B cell (primary cell): Measurements from ENCODE around the gene AASDHPPT. TPM values are rescaled to one million over a fixed set of nuclear protein-coding genes. Genes with fewer than 3 reads are reported as not detected.

Experiments
- ATAC-seq: fragments of 200-7000 bp; cut with Tn5 transposase; one replicate; pipeline ENCODE4 v1.10.0; 2021; ENCODE audit warnings: low read depth, mild to moderate bottlenecking, moderate number of reproducible peaks, moderate library complexity
- CTCF ChIA-PET: fragments of 350-600 bp; sonication (Branson Sonifier 250); formaldehyde crosslinking; loops from one replicate; lab custom pipeline; 2021; ENCODE audit warnings: antibody characterized with exemption, inconsistent platforms; lab: Charles Lee
- POLR2A ChIA-PET: fragments of 350-600 bp; sonication (Branson Sonifier 250); formaldehyde crosslinking; loops from one replicate; lab custom pipeline; 2021; ENCODE audit warnings: antibody characterized with exemption; lab: Charles Lee
- DNase-seq: peaks from one replicate; pipeline ENCODE4 v3.0.0; 2013
- H2AFZ ChIP-seq: 2 replicates; pipeline ENCODE4 v1.6.1; 2012; ENCODE audit warnings: mild to moderate bottlenecking, low read depth, low read length; ENCODE audit not compliant: insufficient read depth, poor library complexity, severe bottlenecking
- H3K27ac ChIP-seq, 2 donors: 1 replicate in 1 of 2; 2 replicates in 1 of 2; pipeline ENCODE4 v1.5.1; 2012 to 2013; ENCODE audit warnings: low read length in 2 of 2, mild to moderate bottlenecking in 2 of 2, moderate library complexity in 1 of 2
- H3K27me3 ChIP-seq, 4 experiments: fragments of 200-600 bp in 1 of 4; sonication (generic) in 1 of 4; replicated peaks in 1 of 4; 1 replicate in 2 of 4; 2 replicates in 2 of 4; pipeline versions ENCODE4 v1.6.1 to v1.7.0; 2013 to 2016; ENCODE audit warnings: low read length in 3 of 4, mild to moderate bottlenecking in 2 of 4, mixed read lengths in 1 of 4, moderate library complexity in 1 of 4; ENCODE audit not compliant: insufficient read depth in 4 of 4, control insufficient read depth in 3 of 4; ENCODE audit errors: control extremely low read depth in 1 of 4
- H3K36me3 ChIP-seq, 2 experiments: replicated peaks in 1 of 2; 1 replicate in 1 of 2; 2 replicates in 1 of 2; pipeline versions ENCODE4 v1.6.1 to v1.7.1; 2013; ENCODE audit warnings: low read length in 1 of 2; ENCODE audit not compliant: insufficient read depth in 2 of 2, control insufficient read depth in 1 of 2; ENCODE audit errors: control extremely low read depth in 1 of 2, extremely low read depth in 1 of 2
- H3K4me1 ChIP-seq, 2 donors: fragments of 200-600 bp in 1 of 2; sonication (generic) in 1 of 2; 1 replicate in 1 of 2; 2 replicates in 1 of 2; pipeline versions ENCODE4 v1.5.1 to v1.6.1; 2013 to 2017; ENCODE audit warnings: low read length in 2 of 2; ENCODE audit not compliant: control insufficient read depth in 2 of 2, insufficient read depth in 2 of 2
- H3K4me2 ChIP-seq: replicated peaks from 2 replicates; pipeline ENCODE3; 2012; ENCODE audit warnings: mild to moderate bottlenecking, low read depth, low read length; ENCODE audit not compliant: poor library complexity, severe bottlenecking
- H3K4me3 ChIP-seq, 5 experiments: fragments of 200-600 bp in 1 of 5; sonication (generic) in 1 of 5; 1 replicate in 3 of 5; 2 replicates in 2 of 5; pipeline versions ENCODE4 v1.5.1 to v1.7.0; 2011 to 2016; ENCODE audit warnings: low read length in 4 of 5, mild to moderate bottlenecking in 4 of 5, low read depth in 2 of 5, control low read depth in 1 of 5, moderate library complexity in 1 of 5; ENCODE audit not compliant: insufficient read depth in 1 of 5; ENCODE audit errors: control extremely low read depth in 1 of 5, extremely low read depth in 1 of 5
- H3K79me2 ChIP-seq: fragments of 200-600 bp; sonication (generic); one replicate; pipeline ENCODE4 v1.6.0; 2016; ENCODE audit warnings: low read length; ENCODE audit not compliant: control insufficient read depth, insufficient read depth
- H3K9ac ChIP-seq: fragments of 200-600 bp; sonication (generic); 2 replicates; pipeline ENCODE4 v1.6.1; 2017; ENCODE audit warnings: mild to moderate bottlenecking, low read length, moderate library complexity
- H3K9me3 ChIP-seq, 3 donors: one replicate each; pipeline versions ENCODE4 v1.6.1 to v1.7.1; 2013; ENCODE audit warnings: low read length in 2 of 3; ENCODE audit not compliant: control insufficient read depth in 2 of 3, insufficient read depth in 1 of 3; ENCODE audit errors: control extremely low read depth in 1 of 3
- H4K20me1 ChIP-seq: 2 replicates; pipeline ENCODE4 v1.6.0; 2012; ENCODE audit warnings: mild to moderate bottlenecking, low read length; ENCODE audit not compliant: insufficient read depth, control insufficient read depth, poor library complexity, severe bottlenecking
- H3K27ac Mint-ChIP-seq: one replicate; pipeline ENCODE4 v1.8.0; 2021; ENCODE audit warnings: mixed read lengths
- H3K27me3 Mint-ChIP-seq: one replicate; pipeline ENCODE4 v1.8.0; 2021; ENCODE audit warnings: mixed read lengths
- H3K4me1 Mint-ChIP-seq: one replicate; pipeline ENCODE4 v1.8.0; 2021; ENCODE audit warnings: mixed read lengths
- H3K4me3 Mint-ChIP-seq: one replicate; pipeline ENCODE4 v1.8.0; 2021; ENCODE audit warnings: mixed read lengths
- H3K9me3 Mint-ChIP-seq: one replicate; pipeline ENCODE4 v1.8.0; 2022; ENCODE audit warnings: mixed read lengths; ENCODE audit not compliant: insufficient read depth
- EZH2 ChIP-seq: IDR thresholded peaks from 2 replicates; pipeline ENCODE4 v1.6.1; 2012; ENCODE audit warnings: borderline replicate concordance, low read depth, mild to moderate bottlenecking, moderate library complexity, low read length; ENCODE audit not compliant: insufficient read depth, poor library complexity, severe bottlenecking
- WGBS: methylation state at CpG from one replicate; pipeline ENCODE4 v1.1.5; 2013; ENCODE audit warnings: missing lambda C conversion rate; ENCODE audit not compliant: insufficient coverage; 5-methylcytosine and 5-hydroxymethylcytosine counted together
- intact Hi-C: fragments of 100-400 bp; cut with micrococcal nuclease; formaldehyde crosslinking; loops from one replicate; pipeline ENCODE4 v1.10.0; 2022
- polyA plus RNA-seq: library from polyadenylated mRNA; depleted of rRNA; stranded (reverse); fragments of >200 nt; gene quantifications from 2 replicates; pipeline ENCODE4 v1.2.3, GENCODE V29; 2012
- total RNA-seq, 2 donors: library from RNA; stranded (reverse); fragments of 120-200 nt in 1 of 2; gene quantifications; 1 replicate in 1 of 2; 2 replicates in 1 of 2; pipeline versions ENCODE4 v1.2.3 to v1.2.4, GENCODE V29; 2013 to 2022
- TF ChIP-seq, protein P1 (sequence below): fragments of 200-600 bp; IDR thresholded peaks from one replicate; pipeline ENCODE4 v1.8.0; 2022; ENCODE audit warnings: antibody characterized with exemption, mild to moderate bottlenecking

Gene AASDHPPT
- total and polyA plus RNA-seq, 2 donors (not counting 1 experiment from before 2014, with no cell fraction given): 12.6 to 25.5 TPM

DNA sequence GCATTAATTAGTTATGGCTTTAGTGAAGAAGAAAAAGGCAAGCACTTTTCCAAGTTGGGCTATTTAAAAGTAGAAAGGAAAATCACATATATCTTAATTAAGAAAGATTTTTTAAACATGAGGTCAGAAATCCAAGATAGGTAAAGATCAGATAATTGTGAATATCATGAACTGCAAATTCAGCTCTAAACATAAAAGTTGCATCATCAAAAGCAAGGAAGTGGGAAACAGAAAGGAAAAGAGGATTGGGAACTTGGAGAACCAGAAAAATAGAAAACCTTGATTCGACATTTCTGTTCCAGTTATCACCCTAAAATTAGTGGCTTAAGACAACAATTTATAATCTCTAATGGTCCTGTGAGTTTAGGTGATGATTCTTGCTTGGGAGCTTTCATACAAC is 17.8 kb upstream of the AASDHPPT start:
- Mint-ChIP-seq H3K4me1 (peaks cover 11% of the 10 kb centered on the region), H3K9me3 (no peaks in the 10 kb centered on the region), H3K27ac (no peak overlapping the region), H3K4me3 (no peak overlapping the region), H3K27me3 (no peaks in the 10 kb centered on the region)
- Histone ChIP-seq H3K4me1 (peaks cover 4% of the 10 kb centered on the region in 2 donors), H3K36me3 (peaks cover 0 to 3% of the 10 kb centered on the region in 2 experiments), H3K27ac (no peak overlapping the region), H3K79me2 (peaks cover under 1% of the 10 kb centered on the region), H2AFZ (no peak overlapping the region), H3K4me3 (no peak overlapping the region), H3K9ac (no peak overlapping the region), H3K4me2 (no peak overlapping the region), H3K27me3 (no peaks in the 10 kb centered on the region), H4K20me1 (peaks cover 9% of the 10 kb centered on the region), H3K9me3 (no peaks in the 10 kb centered on the region)
- no CpG with 5 or more reads among the region's 1 CpG for WGBS
- DNase-seq: no peak
- ChIA-PET POLR2A (no interaction called here), CTCF (no interaction called here)
- ATAC-seq: no peak
- TF ChIP-seq, protein P1, sequence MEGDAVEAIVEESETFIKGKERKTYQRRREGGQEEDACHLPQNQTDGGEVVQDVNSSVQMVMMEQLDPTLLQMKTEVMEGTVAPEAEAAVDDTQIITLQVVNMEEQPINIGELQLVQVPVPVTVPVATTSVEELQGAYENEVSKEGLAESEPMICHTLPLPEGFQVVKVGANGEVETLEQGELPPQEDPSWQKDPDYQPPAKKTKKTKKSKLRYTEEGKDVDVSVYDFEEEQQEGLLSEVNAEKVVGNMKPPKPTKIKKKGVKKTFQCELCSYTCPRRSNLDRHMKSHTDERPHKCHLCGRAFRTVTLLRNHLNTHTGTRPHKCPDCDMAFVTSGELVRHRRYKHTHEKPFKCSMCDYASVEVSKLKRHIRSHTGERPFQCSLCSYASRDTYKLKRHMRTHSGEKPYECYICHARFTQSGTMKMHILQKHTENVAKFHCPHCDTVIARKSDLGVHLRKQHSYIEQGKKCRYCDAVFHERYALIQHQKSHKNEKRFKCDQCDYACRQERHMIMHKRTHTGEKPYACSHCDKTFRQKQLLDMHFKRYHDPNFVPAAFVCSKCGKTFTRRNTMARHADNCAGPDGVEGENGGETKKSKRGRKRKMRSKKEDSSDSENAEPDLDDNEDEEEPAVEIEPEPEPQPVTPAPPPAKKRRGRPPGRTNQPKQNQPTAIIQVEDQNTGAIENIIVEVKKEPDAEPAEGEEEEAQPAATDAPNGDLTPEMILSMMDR: no peak
- no peak for TF ChIP-seq EZH2
- intact Hi-C loops: no loop called here

DNA sequence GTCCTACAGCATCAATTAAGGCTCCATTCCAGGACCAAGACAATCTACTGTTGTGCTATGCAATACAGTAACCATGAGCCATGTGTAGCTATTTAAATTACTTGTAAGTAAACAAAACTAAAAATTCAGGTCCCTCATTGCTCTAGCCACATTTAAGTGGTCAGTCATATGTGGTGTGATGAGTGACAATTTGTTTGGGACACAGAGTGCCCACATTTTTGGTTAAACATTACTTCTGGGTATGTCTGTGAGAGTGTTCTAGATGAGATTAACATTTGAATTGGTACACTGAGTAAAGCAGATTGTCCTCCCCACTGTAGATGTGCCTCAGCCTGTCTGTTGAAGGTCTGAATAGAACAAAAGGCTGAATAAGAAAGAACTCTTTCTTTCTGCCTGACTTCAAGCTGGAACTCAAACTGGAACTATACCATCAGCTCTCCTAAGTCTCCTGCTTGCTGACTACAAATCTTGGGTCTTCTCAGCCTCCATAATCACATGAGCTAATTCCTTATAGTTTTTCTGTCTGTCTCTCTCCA is 16.1 kb upstream of the AASDHPPT start:
- ATAC-seq: no peak
- Histone ChIP-seq H3K27ac (no peak overlapping the region), H3K4me2 (no peak overlapping the region), H3K9me3 (no peaks in the 10 kb centered on the region), H4K20me1 (peaks cover 9% of the 10 kb centered on the region), H3K79me2 (peaks cover 14% of the 10 kb centered on the region), H3K36me3 (peaks cover 0 to 3% of the 10 kb centered on the region in 2 experiments), H3K4me1 (peaks cover 4% of the 10 kb centered on the region in 2 donors), H2AFZ (no peak overlapping the region), H3K9ac (no peak overlapping the region), H3K4me3 (no peak overlapping the region), H3K27me3 (no peaks in the 10 kb centered on the region)
- intact Hi-C loops: no loop called here
- Mint-ChIP-seq H3K27ac (no peak overlapping the region), H3K27me3 (no peaks in the 10 kb centered on the region), H3K4me3 (no peak overlapping the region), H3K4me1 (peaks cover 11% of the 10 kb centered on the region), H3K9me3 (no peaks in the 10 kb centered on the region)
- ChIA-PET CTCF (interaction anchor here (0.8 kb wide), 1 partner anchor 26 kb away, joined by 3 read pairs; no protein-coding TSS in a partner anchor), POLR2A (no interaction called here)
- TF ChIP-seq EZH2: no peak
- TF ChIP-seq, protein P1: no peak
- DNase-seq: no peak
